Neural progenitor cell (in vitro differentiated cells): ENCODE results near the gene ADCY7. TPM values are rescaled to one million over a fixed set of nuclear protein-coding genes. Genes with fewer than 3 reads are reported as not detected.

Experiments used
- DNase-seq: peaks from one replicate; pipeline ENCODE4 v3.0.0-alpha.2; 2016; ENCODE audit warnings: low spot score
- H2AFZ ChIP-seq: fragments of 200-600 bp; sonication (generic); replicated peaks from 2 replicates; pipeline ENCODE4 v1.6.1; 2016; ENCODE audit warnings: antibody characterized with exemption
- H3F3A ChIP-seq: fragments of 200-600 bp; sonication (generic); 2 replicates; pipeline ENCODE4 v1.6.1; 2016; ENCODE audit warnings: antibody characterized with exemption, low read depth
- H3K27ac ChIP-seq: fragments of 200-600 bp; sonication (generic); 2 replicates; pipeline ENCODE4 v1.5.1; 2016; ENCODE audit warnings: mild to moderate bottlenecking
- H3K27me3 ChIP-seq: fragments of 200-600 bp; sonication (generic); 2 replicates; pipeline ENCODE4 v1.6.1; 2016; ENCODE audit warnings: mild to moderate bottlenecking, moderate library complexity
- H3K36me3 ChIP-seq: fragments of 200-600 bp; sonication (generic); 2 replicates; pipeline ENCODE4 v1.5.1; 2016
- H3K4me1 ChIP-seq: fragments of 200-600 bp; sonication (generic); 2 replicates; pipeline ENCODE4 v1.6.1; 2016; ENCODE audit warnings: mixed run types
- H3K4me2 ChIP-seq: fragments of 200-600 bp; sonication (generic); 2 replicates; pipeline ENCODE4 v1.6.1; 2016
- H3K4me3 ChIP-seq: fragments of 200-600 bp; sonication (generic); 2 replicates; pipeline ENCODE4 v1.5.1; 2016
- H3K79me2 ChIP-seq: fragments of 200-600 bp; sonication (generic); 2 replicates; pipeline ENCODE4 v1.6.1; 2016; ENCODE audit warnings: low read depth
- H3K9ac ChIP-seq: fragments of 200-600 bp; sonication (generic); 2 replicates; pipeline ENCODE4 v1.6.1; 2016
- H3K9me3 ChIP-seq: fragments of 200-600 bp; sonication (generic); 2 replicates; pipeline ENCODE4 v1.5.1; 2016; ENCODE audit warnings: low read depth
- H4K20me1 ChIP-seq: fragments of 200-600 bp; sonication (generic); 2 replicates; pipeline ENCODE4 v1.6.1; 2016; ENCODE audit warnings: low read depth
- H3K27ac Mint-ChIP-seq: 3 replicates; pipeline ENCODE4 v1.8.0; 2021; ENCODE audit warnings: mixed read lengths
- H3K27me3 Mint-ChIP-seq: 2 replicates; pipeline ENCODE4 v1.8.0; 2022; ENCODE audit warnings: low read depth, mild to moderate bottlenecking, inconsistent platforms, moderate library complexity, mixed read lengths; ENCODE audit not compliant: insufficient read depth
- H3K36me3 Mint-ChIP-seq: 3 replicates; pipeline ENCODE4 v1.8.0; 2021; ENCODE audit warnings: mixed read lengths
- H3K4me1 Mint-ChIP-seq: 3 replicates; pipeline ENCODE4 v1.8.0; 2021; ENCODE audit warnings: mixed read lengths
- H3K4me3 Mint-ChIP-seq: 3 replicates; pipeline ENCODE4 v1.8.0; 2021; ENCODE audit warnings: mild to moderate bottlenecking, moderate library complexity, mixed read lengths
- H3K9me3 Mint-ChIP-seq: 3 replicates; pipeline ENCODE4 v1.8.0; 2020; ENCODE audit warnings: mixed read lengths
- CTCF ChIP-seq: fragments of 200-600 bp; sonication (generic); IDR thresholded peaks from 2 replicates; pipeline ENCODE4 v1.5.1; 2017; ENCODE audit warnings: antibody characterized with exemption, mild to moderate bottlenecking
- EZH2 ChIP-seq: fragments of 200-600 bp; sonication (generic); IDR thresholded peaks from 2 replicates; pipeline ENCODE4 v1.6.1; 2017; ENCODE audit warnings: antibody characterized with exemption, mild to moderate bottlenecking, moderate library complexity
- EZH2phosphoT487 ChIP-seq: fragments of 200-600 bp; sonication (generic); IDR thresholded peaks from 2 replicates; pipeline ENCODE4 v1.6.1; 2017; ENCODE audit warnings: antibody characterized with exemption
- total RNA-seq: library from RNA; depleted of rRNA; stranded (reverse); fragments of >200 nt; gene quantifications from 2 replicates; pipeline ENCODE4 v1.2.3, GENCODE V29; 2015; ENCODE audit warnings: low replicate concordance

The ADCY7 gene
- total RNA-seq, 1 donor from 2014 or later = 2.5 TPM

GRCh38 chr16:50263940-50264929 is 2.1 kb upstream of the ADCY7 start:
- Mint-ChIP-seq H3K36me3 (no peaks in the 10 kb centered on the region), H3K9me3 (no peaks in the 10 kb centered on the region), H3K4me3 (no peak overlapping the region), H3K4me1 (peaks cover 32% of the 10 kb centered on the region), H3K27ac (no peak overlapping the region), H3K27me3 (peaks cover 29% of the 10 kb centered on the region)
- no peaks in the 10 kb centered on the region for H4K20me1 ChIP-seq
- no peaks in the 10 kb centered on the region for H3K36me3 ChIP-seq
- no peak overlapping the region for H3K4me3 ChIP-seq
- H3F3A ChIP-seq = peaks cover 7% of the 10 kb centered on the region
- no peak overlapping the region for H2AFZ ChIP-seq
- H3K9ac ChIP-seq = no peak overlapping the region
- H3K4me1 ChIP-seq = peaks cover 17% of the 10 kb centered on the region
- no peak for DNase-seq
- no peak overlapping the region for H3K27ac ChIP-seq
- H3K4me2 ChIP-seq = no peak overlapping the region
- H3K9me3 ChIP-seq = no peaks in the 10 kb centered on the region
- no peaks in the 10 kb centered on the region for H3K27me3 ChIP-seq
- H3K79me2 ChIP-seq = no peaks in the 10 kb centered on the region
- TF ChIP-seq CTCF (no peak), EZH2 (no peak), EZH2phosphoT487 (no peak)

DNA sequence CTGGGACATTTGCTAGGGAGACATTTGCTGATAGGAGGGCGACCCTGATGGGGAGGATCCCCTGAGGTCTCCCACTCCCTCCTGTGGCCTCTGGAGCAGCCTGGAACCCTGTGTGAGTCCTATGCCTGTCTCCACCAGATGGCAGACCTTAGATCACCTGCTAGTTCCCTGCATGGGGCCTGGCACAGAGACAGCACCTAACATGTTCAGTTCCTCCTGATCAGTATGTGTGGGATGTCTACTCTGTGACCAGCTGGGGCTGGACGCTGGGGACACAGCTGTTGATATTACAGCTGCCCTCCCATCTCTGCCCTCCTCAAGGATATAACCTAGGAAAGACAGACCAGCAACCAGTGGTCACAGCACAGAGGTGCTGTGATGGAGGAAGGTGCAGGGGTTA is 1.1 kb upstream of the ADCY7 start:
- Histone ChIP-seq H3K9ac (no peak overlapping the region), H3K36me3 (no peaks in the 10 kb centered on the region), H3K4me2 (no peak overlapping the region), H3K4me3 (no peak overlapping the region), H3K27me3 (no peaks in the 10 kb centered on the region), H3F3A (no peaks in the 10 kb centered on the region), H3K4me1 (peaks cover 9% of the 10 kb centered on the region), H3K79me2 (no peaks in the 10 kb centered on the region), H2AFZ (no peak overlapping the region), H4K20me1 (no peaks in the 10 kb centered on the region), H3K27ac (no peak overlapping the region), H3K9me3 (no peaks in the 10 kb centered on the region)
- no peaks in the 10 kb centered on the region for H3K36me3 Mint-ChIP-seq
- H3K4me3 Mint-ChIP-seq = no peak overlapping the region
- H3K27ac Mint-ChIP-seq = no peak overlapping the region
- no peak for DNase-seq
- H3K9me3 Mint-ChIP-seq = no peaks in the 10 kb centered on the region
- peaks cover 22% of the 10 kb centered on the region for H3K4me1 Mint-ChIP-seq
- peaks cover 19% of the 10 kb centered on the region for H3K27me3 Mint-ChIP-seq
- TF ChIP-seq EZH2phosphoT487 (no peak), EZH2 (no peak), CTCF (no peak)

- no peak for TF ChIP-seq EZH2phosphoT487
- no peak for TF ChIP-seq EZH2
- no peak for TF ChIP-seq CTCF
- Mint-ChIP-seq H3K27ac (no peak overlapping the region), H3K36me3 (no peaks in the 10 kb centered on the region), H3K9me3 (no peaks in the 10 kb centered on the region), H3K4me1 (peaks cover 22% of the 10 kb centered on the region), H3K4me3 (no peak overlapping the region), H3K27me3 (peaks cover 13% of the 10 kb centered on the region)
- Histone ChIP-seq H3K27ac (no peak overlapping the region), H3K27me3 (no peaks in the 10 kb centered on the region), H3K4me3 (no peak overlapping the region), H3K9ac (no peak overlapping the region), H3K36me3 (no peaks in the 10 kb centered on the region), H3K79me2 (no peaks in the 10 kb centered on the region), H4K20me1 (no peaks in the 10 kb centered on the region), H2AFZ (no peak overlapping the region), H3K4me2 (no peak overlapping the region), H3K9me3 (no peaks in the 10 kb centered on the region), H3F3A (no peaks in the 10 kb centered on the region), H3K4me1 (peaks cover 9% of the 10 kb centered on the region)
- no peak for DNase-seq
These were observed 525 bp upstream of the ADCY7 start for GRCh38 chr16:50265716-50266336.
